Left renal cortex interstitium (tissue), 4 donors: ENCODE results near the gene RHOD. TPM values are rescaled to one million over a fixed set of nuclear protein-coding genes. Genes with fewer than 3 reads are reported as not detected.

ENCODE experiments used
- DNase-seq, 4 donors: peaks; one replicate each; pipeline ENCODE4 v3.0.0-alpha.2; 2013; ENCODE audit warnings: low read depth in 4 of 4, low spot score in 2 of 4, missing footprints in 1 of 4
- polyA plus RNA-seq, 4 donors: library from polyadenylated mRNA; unstranded; fragments of 120-200 nt; gene quantifications; one replicate each; pipeline ENCODE4 v1.2.1, GENCODE V29; 2013; ENCODE audit not compliant: insufficient read length in 4 of 4

RHOD gene, protein sequence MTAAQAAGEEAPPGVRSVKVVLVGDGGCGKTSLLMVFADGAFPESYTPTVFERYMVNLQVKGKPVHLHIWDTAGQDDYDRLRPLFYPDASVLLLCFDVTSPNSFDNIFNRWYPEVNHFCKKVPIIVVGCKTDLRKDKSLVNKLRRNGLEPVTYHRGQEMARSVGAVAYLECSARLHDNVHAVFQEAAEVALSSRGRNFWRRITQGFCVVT
- 10 to 100 TPM in 1 of 4 donors, 1 to 10 TPM in 3; 7.1 to 10.6 (median 9.1) TPM for polyA plus RNA-seq

DNA sequence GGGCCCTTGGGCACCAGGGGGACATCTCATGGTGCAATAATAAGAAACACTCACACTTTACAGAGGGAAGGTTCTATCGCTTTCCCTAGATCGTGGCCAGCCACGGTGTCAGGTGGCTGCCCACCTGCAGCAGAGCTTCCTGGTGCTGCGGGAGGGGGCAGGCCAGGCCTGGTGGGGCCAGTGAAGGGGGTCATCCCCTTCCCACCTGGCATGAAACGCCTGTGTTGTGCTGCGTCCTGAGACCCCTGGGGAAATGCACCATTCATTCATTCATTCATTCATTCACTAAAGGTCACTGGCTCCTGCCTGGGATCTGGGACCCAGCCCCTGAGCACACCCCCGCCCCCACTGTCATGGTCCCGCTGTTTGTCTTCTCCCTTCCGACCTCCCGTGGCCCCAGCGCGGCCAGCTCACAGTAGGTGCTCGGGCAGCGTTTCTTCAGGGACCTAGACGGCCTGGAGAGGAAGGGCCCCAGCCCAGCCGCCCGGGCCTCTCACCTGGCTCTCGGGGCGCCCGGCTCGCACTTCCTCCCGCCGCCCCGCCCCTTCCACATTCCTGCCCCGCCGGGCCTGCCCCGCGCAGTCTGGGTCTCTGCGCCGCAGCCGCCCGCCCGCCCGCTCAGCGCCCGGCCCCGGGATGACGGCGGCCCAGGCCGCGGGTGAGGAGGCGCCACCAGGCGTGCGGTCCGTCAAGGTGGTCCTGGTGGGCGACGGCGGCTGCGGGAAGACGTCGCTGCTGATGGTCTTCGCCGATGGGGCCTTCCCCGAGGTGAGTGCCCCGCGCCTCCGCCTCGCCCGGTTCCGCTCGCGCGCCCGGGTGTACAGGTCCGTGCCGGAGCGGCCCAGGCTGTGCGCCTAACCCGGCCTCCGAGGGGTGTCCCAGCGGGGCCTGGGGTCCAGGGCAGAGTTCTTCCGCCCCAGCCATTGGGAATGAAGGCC lies at the start of gene RHOD:
Gene RHOD (plus strand): TSS at position 581 of the 938 bp plus-strand sequence. CDS start 56 bp downstream, at position 637.
- no peak for DNase-seq

GRCh38 chr11:67007126-67007525 lies 49.5 kb upstream of the RHOD start:
- no peak for DNase-seq

DNA sequence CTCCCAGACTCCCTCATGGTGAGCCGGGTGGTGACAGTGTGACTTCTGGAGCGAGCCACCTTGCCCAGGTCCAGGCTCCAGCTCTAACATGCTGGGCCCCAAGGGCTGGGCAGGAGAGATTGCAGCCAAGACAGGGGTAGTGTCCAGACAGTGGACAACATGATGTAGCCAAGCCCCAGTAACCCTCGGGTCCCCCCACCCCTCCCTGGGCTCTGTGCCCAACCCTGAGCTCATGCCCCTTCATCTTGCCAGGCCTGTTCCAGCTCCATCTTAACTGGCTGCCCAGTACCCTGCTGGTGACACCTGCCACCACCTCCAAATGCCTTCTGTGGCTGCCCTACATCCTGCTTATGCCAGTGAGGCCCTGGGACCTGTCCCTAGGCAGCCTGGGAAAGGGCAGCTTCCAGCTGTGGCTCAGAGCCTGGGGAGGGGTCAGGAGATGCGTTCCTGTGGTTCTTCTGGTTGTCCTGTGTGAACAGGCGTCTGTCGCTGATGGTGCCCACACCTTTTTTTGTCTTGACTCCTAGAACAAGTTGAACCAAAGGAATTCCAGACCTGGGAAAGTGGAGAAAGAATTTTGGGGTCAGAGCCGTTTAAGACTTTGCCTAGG lies 46.2 kb upstream of the RHOD start:
- no peak for DNase-seq

GRCh38 chr11:67013511-67014045 lies 43.1 kb upstream of the RHOD start:
- no peak for DNase-seq

DNA sequence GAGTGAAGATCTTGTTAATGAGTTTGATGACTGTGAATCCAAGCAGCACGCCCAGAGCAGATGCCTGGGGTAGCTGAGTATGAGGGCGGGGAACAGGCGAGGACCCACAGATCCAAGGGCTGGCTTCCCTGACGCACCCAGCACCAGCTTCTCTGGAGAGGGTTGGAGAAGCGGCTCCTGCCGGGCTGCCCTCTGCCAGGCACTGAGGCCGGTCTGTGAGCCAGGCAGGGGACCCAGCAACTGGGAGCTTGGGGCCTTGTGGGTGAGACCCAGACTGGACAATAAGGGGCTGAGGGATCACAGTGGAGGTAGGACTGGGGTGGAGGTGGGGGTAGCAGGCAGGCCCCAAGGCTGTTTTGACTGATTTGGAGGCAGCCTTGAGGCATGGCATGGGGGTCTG lies 42.3 kb upstream of the RHOD start:
- no peak for DNase-seq

- DNase-seq = no peak
Observed at GRCh38 chr11:67015048-67015447, 41.6 kb upstream of the RHOD start.

- no peak for DNase-seq
Observed at GRCh38 chr11:67016550-67016949, 40.1 kb upstream of the RHOD start.

GRCh38 chr11:67020949-67021348 lies 35.7 kb upstream of the RHOD start:
- no peak for DNase-seq

GRCh38 chr11:67022341-67022933 lies 34.2 kb upstream of the RHOD start:
- DNase-seq = peak in 1 of 4 donors; percentile 20

- DNase-seq = no peak
Observed at GRCh38 chr11:67022961-67023956, 33.4 kb upstream of the RHOD start, which contains the start of gene SYT12. TSS of gene SYT12 (plus strand) at chr11:67023134. CDS start at chr11:67030145, 7,011 bp downstream.

DNA sequence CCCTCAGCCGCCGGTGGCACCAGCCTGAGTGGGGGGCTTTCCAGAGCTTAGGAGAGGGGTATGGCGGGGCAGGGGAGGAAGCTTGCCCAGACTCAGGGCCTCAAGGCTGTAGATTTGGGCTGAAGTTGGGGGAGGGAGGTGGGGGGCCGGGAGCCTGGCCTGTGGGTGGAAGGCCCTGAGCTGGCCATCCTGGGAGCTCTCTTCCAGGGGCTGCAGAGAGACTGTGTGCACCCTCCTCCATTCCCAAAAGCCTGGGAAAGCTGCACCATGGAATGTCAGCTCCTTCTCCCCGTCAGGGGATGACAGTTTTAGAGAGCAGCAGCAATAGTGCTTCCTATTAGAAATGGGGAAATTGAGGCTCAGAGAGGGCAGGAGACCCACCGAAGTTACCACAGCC lies 32.7 kb upstream of the RHOD start:
- no peak for DNase-seq

- DNase-seq = no peak
Observed at GRCh38 chr11:67024410-67024809, 32.2 kb upstream of the RHOD start.

GRCh38 chr11:67024966-67025365 lies 31.7 kb upstream of the RHOD start:
- DNase-seq = no peak

GRCh38 chr11:67025750-67026149 lies 30.9 kb upstream of the RHOD start:
- DNase-seq = no peak

DNA sequence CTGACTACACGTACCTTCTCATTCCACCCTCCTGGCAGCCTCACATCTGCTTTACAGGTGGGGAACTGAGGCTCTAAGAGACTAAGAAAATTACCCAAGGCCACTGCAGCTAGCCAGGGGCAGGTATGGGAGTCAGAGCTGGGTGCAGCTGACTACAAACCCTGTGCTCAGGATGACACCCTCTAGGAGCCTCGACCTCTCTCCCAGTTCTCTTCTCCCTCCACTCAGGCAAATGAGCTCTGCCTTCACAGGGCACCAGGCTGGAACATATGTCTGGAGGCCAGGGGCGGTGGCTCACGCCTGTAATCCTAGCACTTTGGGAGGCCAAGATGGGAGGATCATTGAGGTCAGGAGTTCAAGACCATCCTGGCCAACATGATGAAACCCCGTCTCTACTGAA lies 29.7 kb upstream of the RHOD start:
- no peak for DNase-seq

DNA sequence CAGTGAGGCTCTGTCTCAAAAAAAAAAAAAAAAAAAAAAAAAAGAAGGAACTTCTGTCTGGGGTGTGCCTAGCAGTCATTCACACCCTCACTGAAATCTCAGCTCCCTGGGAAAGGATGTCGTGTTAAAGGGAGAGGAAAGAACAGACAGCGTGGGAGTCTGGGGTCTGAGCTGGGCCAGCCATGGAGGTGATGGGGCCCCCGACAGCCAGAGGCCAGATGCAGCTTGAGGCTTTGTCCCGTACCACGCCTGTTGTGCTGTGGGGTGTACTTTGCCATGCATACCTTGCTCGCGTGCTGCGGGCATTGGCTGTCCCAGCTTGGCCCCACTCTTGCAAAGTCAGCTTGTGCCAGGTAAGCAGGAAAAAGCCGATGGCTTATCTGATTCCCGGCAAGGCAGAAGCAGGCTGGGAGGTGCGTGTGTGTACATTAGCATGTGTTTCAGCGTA lies 29.1 kb upstream of the RHOD start:
- DNase-seq = no peak

DNA sequence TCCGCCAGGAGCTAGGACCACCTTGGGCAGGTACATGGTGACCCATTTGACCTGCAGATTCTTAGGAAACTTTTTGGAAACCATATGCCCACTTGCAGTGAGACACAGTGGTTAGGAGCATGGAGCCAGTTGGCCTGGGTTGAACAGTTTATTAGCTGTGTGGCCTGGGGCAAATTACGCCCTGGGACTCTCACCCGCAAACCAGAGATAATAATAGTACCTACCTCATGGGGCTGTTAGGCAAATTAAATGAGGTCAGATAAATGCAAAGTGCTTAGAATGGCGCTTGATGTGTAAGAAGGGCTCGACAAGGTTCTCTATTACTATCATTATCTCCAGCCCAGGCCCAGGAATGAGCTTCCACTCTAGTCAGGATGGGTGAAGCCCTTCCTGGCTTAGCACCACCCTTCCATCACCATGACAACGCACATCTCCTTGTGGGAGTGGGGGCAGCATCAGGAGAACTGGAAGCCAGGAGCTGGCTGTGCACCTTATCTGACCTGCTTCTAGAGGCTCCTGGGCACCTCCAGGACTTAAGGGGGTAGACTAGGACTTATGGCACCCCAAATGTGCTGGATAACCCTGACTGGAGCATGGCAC lies 28.6 kb upstream of the RHOD start:
- DNase-seq = no peak

- DNase-seq = no peak
Observed at GRCh38 chr11:67029146-67029545, 27.5 kb upstream of the RHOD start.

DNA sequence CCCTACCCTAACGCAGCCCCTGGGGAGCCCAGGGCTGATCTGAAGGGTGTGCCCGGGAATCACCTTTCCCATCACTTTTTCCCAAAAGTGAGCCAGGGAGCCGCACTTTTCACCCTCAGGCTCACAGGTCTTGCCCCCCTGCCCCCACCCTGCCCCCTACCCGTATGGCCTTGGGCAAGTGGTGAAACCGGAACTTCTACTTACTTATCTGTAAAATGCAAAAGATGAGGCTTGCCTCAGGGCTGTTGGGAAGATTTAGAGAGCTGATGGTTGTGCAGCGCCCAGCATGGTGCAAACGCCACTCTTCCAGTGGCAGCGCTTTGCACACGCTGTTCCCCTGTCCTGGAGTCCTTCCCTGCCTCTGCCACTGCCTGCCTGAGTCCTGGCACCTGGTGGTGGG lies 25.7 kb upstream of the RHOD start:
- DNase-seq = no peak
